Heart left ventricle (tissue), 16 donors: ENCODE results near the gene SOX18. TPM values are rescaled to one million over a fixed set of nuclear protein-coding genes. Genes with fewer than 3 reads are reported as not detected.

Experiments
- ATAC-seq, 4 donors: fragments of 200-7000 bp; cut with Tn5 transposase; one replicate each; pipeline ENCODE4 v1.9.1; 2020 to 2022; ENCODE audit warnings: moderate library complexity in 4 of 4, mild to moderate bottlenecking in 3 of 4, moderate number of reproducible peaks in 1 of 4
- DNase-seq, 5 donors: peaks; one replicate each; pipeline ENCODE4 v3.0.0-alpha.2; 2020
- H3K27ac ChIP-seq, 12 donors: fragments of 200-600 bp; sonication (generic) in 4 of 12; one replicate each; pipeline versions ENCODE4 v1.5.0 to v1.8.0; 2016 to 2022; ENCODE audit warnings: mild to moderate bottlenecking in 2 of 12
- H3K27me3 ChIP-seq, 9 donors: fragments of 200-600 bp; sonication (generic) in 2 of 9; one replicate each; pipeline versions ENCODE4 v1.5.1 to v1.8.0; 2016 to 2022; ENCODE audit warnings: mild to moderate bottlenecking in 3 of 9
- H3K36me3 ChIP-seq, 9 donors: fragments of 200-600 bp; sonication (generic) in 2 of 9; one replicate each; pipeline versions ENCODE4 v1.5.0 to v1.8.0; 2018 to 2022; ENCODE audit warnings: mild to moderate bottlenecking in 2 of 9
- H3K4me1 ChIP-seq, 12 donors: fragments of 200-600 bp; sonication (generic) in 4 of 12; one replicate each; pipeline versions ENCODE4 v1.5.0 to v1.8.0; 2016 to 2022; ENCODE audit warnings: mild to moderate bottlenecking in 3 of 12
- H3K4me3 ChIP-seq, 12 donors: fragments of 200-600 bp; sonication (generic) in 4 of 12; one replicate each; pipeline versions ENCODE4 v1.5.0 to v1.8.0; 2017 to 2022; ENCODE audit warnings: mild to moderate bottlenecking in 9 of 12, moderate library complexity in 4 of 12
- H3K9me3 ChIP-seq, 12 donors: fragments of 200-600 bp; sonication (generic) in 4 of 12; one replicate each; pipeline versions ENCODE4 v1.5.0 to v1.8.0; 2016 to 2022; ENCODE audit warnings: mild to moderate bottlenecking in 1 of 12
- POLR2A ChIP-seq, 2 donors: fragments of 450-650 bp; IDR thresholded peaks; one replicate each; pipeline ENCODE4 v1.6.1; 2017; ENCODE audit warnings: antibody characterized with exemption in 2 of 2, mild to moderate bottlenecking in 2 of 2, moderate library complexity in 2 of 2
- WGBS, 4 donors: extraction: QIAGEN DNeasy Blood & Tissue Kit in 2 of 4; methylation state at CpG; one replicate each; pipeline versions ENCODE4 v1.1.5 to v1.1.7; 2013 to 2018; 5-methylcytosine and 5-hydroxymethylcytosine counted together
- intact Hi-C, 10 donors: fragments of 100-400 bp; cut with DNase I; formaldehyde crosslinking; loops; one replicate each; pipeline versions ENCODE4 v1.11.1 to v1.14.2; 2022
- polyA plus RNA-seq, 2 donors: library from polyadenylated mRNA; stranded (reverse); fragments of 200-250 nt; gene quantifications; one replicate each; pipeline ENCODE4 v1.2.3, GENCODE V29; 2013
- total RNA-seq, 9 donors: library from RNA; depleted of rRNA in 2 of 9; stranded (reverse); fragments of >200 nt in 2 of 9; fragmentation: NEBNext Ultra II Directional in 3 of 9; extraction: Animal tissue kit (Norgen Biotek cat#: 25700) in 3 of 9; gene quantifications; one replicate each; pipeline versions ENCODE4 v1.1.0 to v1.2.4, GENCODE V29; 2016 to 2023
- TF ChIP-seq, protein P1 (sequence below), 12 donors: fragments of 200-600 bp; sonication (generic) in 4 of 12; IDR thresholded peaks; one replicate each; pipeline versions ENCODE4 v1.5.0 to v1.8.0; 2018 to 2022; ENCODE audit warnings: antibody characterized with exemption in 12 of 12, mild to moderate bottlenecking in 5 of 12
- donor health status: ischemic (EF 13 %, LVEDD 7.1; RV severe dilation, severe dysfunction).
- donor health status: healthy with polysubstance abuse.
- donor health status: DM: no; HTN: yes; CAD: no.
- donor health status: DM: no; HTN: no; CAD: no.
- donor health status: ischemic (EF 25% LVEDD 6.9; RV normal size, moderate dysfunction).
- donor health status: ischemic (EF 25% LVEDD 5.7; RV mildly dilated, moderate dysfunction).
- donor health status: healthy.
- donor health status: DM: yes; HTN: yes; CAD: no.
- donor health status: ischemic (EF 35%, LVEDD 5.7; RV mildly dilated, moderate dysfunction).
- donor health status: nonischemic (EF 11% LVEDD 7.7; RV severe dilation, severe dysfunction).
- donor health status: DM: yes; HTN: yes; CAD: no.
- donor health status: PGD.
- donor health status: ischemic (EF 29% LVEDD 5.4; RV normal size, mild dysfunction).
- donor health status: nonischemic (EF 23%, LVEDD 6.1; RV moderate dilation, normal function).

Gene SOX18
- total and polyA plus RNA-seq, 11 donors = 23.5 to 75.9 (median 48.2) TPM

DNA sequence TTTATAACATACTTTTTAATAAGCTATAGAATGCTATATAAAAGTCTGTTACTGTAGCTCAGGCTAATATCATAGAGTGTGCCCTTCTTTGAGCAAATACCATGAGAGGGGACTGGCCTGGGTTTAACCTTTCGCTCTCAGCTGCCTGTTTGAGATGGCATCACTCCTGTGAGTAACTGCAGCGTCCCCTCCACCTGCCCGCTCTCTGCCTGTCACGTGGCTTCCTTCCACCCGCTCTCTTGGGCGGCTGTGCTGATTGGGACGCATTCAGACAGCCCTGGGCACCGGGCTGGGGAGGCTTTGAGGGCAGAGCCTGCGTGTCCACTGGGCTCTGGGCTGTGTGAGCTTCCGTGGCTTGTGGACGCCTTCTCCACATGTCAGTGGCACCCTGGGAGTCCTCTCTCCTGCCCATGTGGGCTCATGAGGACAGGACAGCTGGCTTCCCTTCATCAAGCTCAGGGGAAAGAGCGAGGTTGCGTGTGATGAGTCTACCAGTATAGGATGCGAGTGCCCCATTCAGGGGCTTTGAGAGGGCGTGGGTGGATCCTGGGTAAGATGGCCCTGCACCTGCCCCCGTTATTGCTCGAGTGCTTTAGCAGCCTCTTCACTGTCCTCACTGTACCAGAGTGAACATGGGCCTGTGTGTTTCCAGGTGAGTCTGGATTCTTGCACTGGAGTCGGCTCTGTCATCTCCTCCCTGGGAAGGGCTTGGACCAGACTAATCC lies 24.2 kb downstream of the SOX18 start:
- DNase-seq (no peak), ATAC-seq (no peak)
- intact Hi-C loops = no loop called here
- peaks cover 6 to 96% (median 94%) of the 10 kb centered on the region in 9 donors for H3K36me3 ChIP-seq
- no peaks in the 10 kb centered on the region for H3K9me3 ChIP-seq
- TF ChIP-seq, protein P1, sequence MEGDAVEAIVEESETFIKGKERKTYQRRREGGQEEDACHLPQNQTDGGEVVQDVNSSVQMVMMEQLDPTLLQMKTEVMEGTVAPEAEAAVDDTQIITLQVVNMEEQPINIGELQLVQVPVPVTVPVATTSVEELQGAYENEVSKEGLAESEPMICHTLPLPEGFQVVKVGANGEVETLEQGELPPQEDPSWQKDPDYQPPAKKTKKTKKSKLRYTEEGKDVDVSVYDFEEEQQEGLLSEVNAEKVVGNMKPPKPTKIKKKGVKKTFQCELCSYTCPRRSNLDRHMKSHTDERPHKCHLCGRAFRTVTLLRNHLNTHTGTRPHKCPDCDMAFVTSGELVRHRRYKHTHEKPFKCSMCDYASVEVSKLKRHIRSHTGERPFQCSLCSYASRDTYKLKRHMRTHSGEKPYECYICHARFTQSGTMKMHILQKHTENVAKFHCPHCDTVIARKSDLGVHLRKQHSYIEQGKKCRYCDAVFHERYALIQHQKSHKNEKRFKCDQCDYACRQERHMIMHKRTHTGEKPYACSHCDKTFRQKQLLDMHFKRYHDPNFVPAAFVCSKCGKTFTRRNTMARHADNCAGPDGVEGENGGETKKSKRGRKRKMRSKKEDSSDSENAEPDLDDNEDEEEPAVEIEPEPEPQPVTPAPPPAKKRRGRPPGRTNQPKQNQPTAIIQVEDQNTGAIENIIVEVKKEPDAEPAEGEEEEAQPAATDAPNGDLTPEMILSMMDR (IDR thresholded peaks at IDR 0.05) = no peak
- no peak for TF ChIP-seq POLR2A (IDR thresholded peaks at IDR 0.05)
- H3K4me1 ChIP-seq = no peaks in the 10 kb centered on the region
- H3K27me3 ChIP-seq = no peaks in the 10 kb centered on the region
- 96 to 97% (median 97%) methylated on average over 16 to 18 of the region's 18 CpGs for WGBS, 4 donors
- no peak overlapping the region for H3K27ac ChIP-seq
- no peak overlapping the region for H3K4me3 ChIP-seq

DNA sequence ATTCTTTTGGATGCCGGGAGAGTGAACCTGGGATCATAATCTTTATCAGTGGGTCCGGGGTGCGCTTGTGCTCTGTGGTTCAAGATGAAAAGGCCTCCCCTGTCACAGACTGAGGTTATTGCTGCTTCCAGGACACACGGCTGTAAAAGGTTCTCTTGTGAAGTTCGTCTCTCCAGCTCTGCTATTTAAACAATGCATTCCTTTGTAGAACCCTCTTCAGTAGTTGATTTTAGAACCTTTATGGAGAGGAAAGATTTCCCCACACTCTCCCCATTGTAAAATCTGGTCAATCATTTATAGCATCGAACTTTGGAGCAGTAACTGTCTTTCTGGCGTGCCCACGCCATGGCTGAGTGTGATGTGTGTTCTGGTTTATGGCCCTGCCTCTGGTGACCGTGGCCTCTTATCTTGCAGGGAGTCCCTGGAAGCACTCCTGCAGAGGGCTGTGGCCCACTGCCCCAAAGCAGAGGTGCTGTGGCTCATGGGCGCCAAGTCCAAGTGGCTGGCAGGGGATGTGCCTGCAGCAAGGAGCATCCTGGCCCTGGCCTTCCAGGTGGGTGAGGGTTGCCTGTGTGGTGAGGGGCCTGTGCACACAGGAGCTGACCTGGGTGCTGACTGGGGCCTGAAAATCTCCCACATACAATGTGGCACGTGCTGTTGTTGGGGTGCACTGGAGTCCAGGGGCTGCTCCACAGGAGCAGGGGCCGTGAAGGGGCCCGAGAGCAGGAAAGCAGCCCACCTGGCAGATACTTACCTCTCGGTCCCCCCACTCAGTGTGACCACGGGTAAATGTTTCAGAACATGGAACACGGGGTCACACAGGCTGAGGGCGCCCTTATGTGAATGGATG lies 25.1 kb downstream of the SOX18 start:
- Histone ChIP-seq H3K4me1 (no peaks in the 10 kb centered on the region), H3K36me3 (peaks cover 6 to 96% (median 94%) of the 10 kb centered on the region in 9 donors), H3K27ac (no peak overlapping the region), H3K27me3 (no peaks in the 10 kb centered on the region), H3K4me3 (no peak overlapping the region), H3K9me3 (no peaks in the 10 kb centered on the region)
- WGBS, 4 donors = 90 to 92% (median 92%) methylated on average over 17 of the region's 17 CpGs
- intact Hi-C loops = loop anchor here in 1 of 10 donors (5.0 kb wide), 1 partner anchor 42 kb away; the partner anchor contains the start of gene PRPF6
- DNase-seq = no peak
- no peak for ATAC-seq
- no peak for TF ChIP-seq POLR2A (IDR thresholded peaks at IDR 0.05)
- TF ChIP-seq, protein P1 (IDR thresholded peaks at IDR 0.05) = no peak

DNA sequence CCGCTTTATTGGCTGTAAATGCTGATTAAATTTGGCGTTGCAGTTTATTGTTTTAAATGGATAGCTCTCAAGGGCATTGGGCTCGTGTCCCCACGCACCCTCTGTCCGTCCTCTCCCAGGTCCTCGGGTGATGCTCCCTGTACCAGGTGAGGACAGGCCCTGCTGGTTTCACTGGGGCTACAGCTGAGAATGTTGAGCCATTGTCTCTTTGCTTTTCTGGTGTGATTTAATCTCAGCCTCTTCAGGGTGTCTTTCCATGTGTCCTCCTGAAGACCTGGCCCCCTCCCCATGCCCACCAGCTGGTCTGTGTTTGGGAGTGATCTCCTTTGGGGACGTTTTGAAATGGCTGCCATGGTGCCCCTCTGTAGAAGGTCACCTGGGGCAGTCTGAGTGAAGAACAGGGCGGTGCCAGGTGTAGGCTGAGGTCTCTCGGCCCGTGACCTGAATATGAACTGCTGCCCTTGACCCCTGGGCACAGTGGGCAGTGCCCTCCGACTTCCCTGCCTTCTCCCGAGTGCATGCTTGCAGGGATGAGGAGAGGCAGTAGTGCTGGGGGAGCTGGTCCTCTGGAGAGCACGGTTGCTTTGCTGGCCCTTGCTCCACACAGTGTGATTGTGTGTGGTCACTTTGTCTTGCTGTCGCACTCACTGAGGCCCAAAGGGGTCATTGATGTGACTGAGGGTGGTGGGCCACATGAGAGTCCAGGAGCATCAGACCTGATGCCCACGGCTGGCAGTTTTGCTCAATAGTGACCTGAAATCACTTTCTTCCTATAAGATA lies 25.9 kb downstream of the SOX18 start:
- H3K4me3 ChIP-seq = no peak overlapping the region
- no peaks in the 10 kb centered on the region for H3K27me3 ChIP-seq
- 91 to 94% (median 92%) methylated on average over 12 to 15 of the region's 15 CpGs for WGBS, 4 donors
- DNase-seq (no peak), ATAC-seq (no peak)
- no peaks in the 10 kb centered on the region for H3K9me3 ChIP-seq
- TF ChIP-seq, protein P1 (IDR thresholded peaks at IDR 0.05) = no peak
- no peak for TF ChIP-seq POLR2A (IDR thresholded peaks at IDR 0.05)
- H3K27ac ChIP-seq = no peak overlapping the region
- intact Hi-C loops = loop anchor here in 1 of 10 donors (5.0 kb wide), 1 partner anchor 41 kb away; the partner anchor contains the start of gene PRPF6
- H3K36me3 ChIP-seq = peaks cover 6 to 96% (median 94%) of the 10 kb centered on the region in 9 donors
- H3K4me1 ChIP-seq = no peaks in the 10 kb centered on the region
